Small intestine (tissue), 7 donors: ENCODE results near the gene DMGDH. TPM values are rescaled to one million over a fixed set of nuclear protein-coding genes. Genes with fewer than 3 reads are reported as not detected.
A peak's percentile ranks its signal among the peaks of the same experiment; 100 is the strongest.

Source experiments
- DNase-seq, 2 donors: peaks; one replicate each; pipeline versions ENCODE4 v3.0.0 to v3.0.0-alpha.2; 2013
- FAIRE-seq: peaks from 2 replicates; lab custom pipeline; 2012; peaks lifted over from hg19 to GRCh38; lab: Jason Lieb, UNC
- H3K27ac ChIP-seq, 3 donors: one replicate each; pipeline ENCODE4 v1.5.1; 2013; ENCODE audit warnings: low read length in 2 of 3, mild to moderate bottlenecking in 2 of 3, control low read depth in 1 of 3, inconsistent platforms in 1 of 3, low read depth in 1 of 3, moderate library complexity in 1 of 3
- H3K27me3 ChIP-seq, 3 donors: one replicate each; pipeline ENCODE4 v1.6.1; 2013; ENCODE audit warnings: low read length in 3 of 3, inconsistent platforms in 1 of 3; ENCODE audit not compliant: control insufficient read depth in 3 of 3, insufficient read depth in 3 of 3
- H3K36me3 ChIP-seq, 3 donors: one replicate each; pipeline ENCODE4 v1.6.1; 2013; ENCODE audit warnings: low read length in 3 of 3, inconsistent platforms in 1 of 3, low read depth in 1 of 3, mild to moderate bottlenecking in 1 of 3, moderate library complexity in 1 of 3; ENCODE audit not compliant: control insufficient read depth in 3 of 3, insufficient read depth in 2 of 3
- H3K4me1 ChIP-seq, 3 donors: one replicate each; pipeline ENCODE4 v1.6.1; 2013; ENCODE audit warnings: low read length in 2 of 3, inconsistent platforms in 1 of 3, low read depth in 1 of 3, mild to moderate bottlenecking in 1 of 3, moderate library complexity in 1 of 3; ENCODE audit not compliant: control insufficient read depth in 3 of 3, insufficient read depth in 2 of 3
- H3K4me3 ChIP-seq, 3 donors: one replicate each; pipeline ENCODE4 v1.5.1; 2013; ENCODE audit warnings: low read length in 3 of 3, control low read depth in 1 of 3, inconsistent platforms in 1 of 3, low read depth in 1 of 3, mild to moderate bottlenecking in 1 of 3, moderate library complexity in 1 of 3
- H3K9me3 ChIP-seq, 2 donors: one replicate each; pipeline ENCODE4 v1.6.1; 2013; ENCODE audit warnings: low read depth in 1 of 2, low read length in 1 of 2; ENCODE audit not compliant: control insufficient read depth in 2 of 2, insufficient read depth in 1 of 2
- WGBS, 3 donors: extraction: QIAGEN DNeasy Blood & Tissue Kit; methylation state at CpG; one replicate each; pipeline ENCODE4 v1.1.7; 2013; 5-methylcytosine and 5-hydroxymethylcytosine counted together
- polyA plus RNA-seq, 4 donors: library from polyadenylated mRNA; stranded (reverse) in 3 of 4; unstranded in 1 of 4; fragments of 200-250 nt in 3 of 4; fragments of 120-200 nt in 1 of 4; gene quantifications; one replicate each; pipeline versions ENCODE4 v1.2.1 to v1.2.3, GENCODE V29; 2013
- donor health status: healthy with polysubstance abuse.
- donor health status: control.
- donor health status: control.
- donor health status: Bipolar disorder and iron deficiency.
- donor health status: healthy.

DMGDH gene
- polyA plus RNA-seq, 4 donors: 0.24 to 1.9 TPM; not detected in 2

DNA sequence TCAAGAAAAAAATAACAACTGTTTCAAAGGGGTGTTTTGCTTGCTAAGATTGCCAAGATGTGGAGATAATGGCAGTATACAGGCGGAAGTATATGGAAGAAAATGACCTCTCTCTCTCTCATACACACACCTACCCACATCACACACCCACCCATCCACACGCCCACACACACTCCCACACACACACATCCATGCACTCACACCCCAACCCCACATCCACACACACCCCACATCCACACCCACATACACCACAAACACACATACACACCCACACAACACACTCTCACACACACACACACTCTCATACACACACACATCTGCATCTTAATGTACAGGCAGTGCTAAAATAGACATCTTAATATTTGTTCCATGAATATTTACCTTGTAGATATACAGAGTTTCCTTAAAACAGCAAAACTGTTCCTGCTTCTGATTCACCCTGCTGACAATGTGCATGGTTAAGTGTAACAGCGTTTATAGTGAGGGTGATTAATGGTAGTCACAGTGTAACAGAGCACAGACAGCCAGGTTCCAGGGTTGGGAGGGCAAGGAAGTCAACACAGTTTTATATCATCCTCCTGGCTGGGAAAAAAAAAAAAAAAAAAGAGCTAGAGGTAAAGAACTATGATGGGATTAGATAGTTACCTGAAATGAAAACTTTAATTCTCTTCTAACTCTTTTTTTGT, 8.3 kb upstream of the DMGDH start:
- 39 to 50% (median 47%) methylated on average over 3 of the region's 3 CpGs for whole genome bisulfite sequencing, 3 donors

GRCh38 chr5:79076819-79077218, 7.3 kb upstream of the DMGDH start:
- WGBS, 3 donors: 79 to 83% (median 82%) methylated on average over 4 of the region's 4 CpGs
- DNase-seq: no peak
- Histone ChIP-seq H3K9me3 (peaks cover 0 to 8% of the 10 kb centered on the region in 2 donors), H3K36me3 (no peaks in the 10 kb centered on the region), H3K4me1 (no peaks in the 10 kb centered on the region), H3K27me3 (no peaks in the 10 kb centered on the region), H3K4me3 (no peak overlapping the region), H3K27ac (no peak overlapping the region)
- FAIRE-seq: no peak

More for the DNA sequence above, 8.3 kb upstream of the DMGDH start:
- Histone ChIP-seq H3K4me1 (no peaks in the 10 kb centered on the region), H3K4me3 (no peak overlapping the region), H3K27me3 (no peaks in the 10 kb centered on the region), H3K9me3 (peaks cover 0 to 8% of the 10 kb centered on the region in 2 donors), H3K36me3 (no peaks in the 10 kb centered on the region), H3K27ac (no peak overlapping the region)
- no peak for FAIRE-seq
- no peak for DNase-seq

DNA sequence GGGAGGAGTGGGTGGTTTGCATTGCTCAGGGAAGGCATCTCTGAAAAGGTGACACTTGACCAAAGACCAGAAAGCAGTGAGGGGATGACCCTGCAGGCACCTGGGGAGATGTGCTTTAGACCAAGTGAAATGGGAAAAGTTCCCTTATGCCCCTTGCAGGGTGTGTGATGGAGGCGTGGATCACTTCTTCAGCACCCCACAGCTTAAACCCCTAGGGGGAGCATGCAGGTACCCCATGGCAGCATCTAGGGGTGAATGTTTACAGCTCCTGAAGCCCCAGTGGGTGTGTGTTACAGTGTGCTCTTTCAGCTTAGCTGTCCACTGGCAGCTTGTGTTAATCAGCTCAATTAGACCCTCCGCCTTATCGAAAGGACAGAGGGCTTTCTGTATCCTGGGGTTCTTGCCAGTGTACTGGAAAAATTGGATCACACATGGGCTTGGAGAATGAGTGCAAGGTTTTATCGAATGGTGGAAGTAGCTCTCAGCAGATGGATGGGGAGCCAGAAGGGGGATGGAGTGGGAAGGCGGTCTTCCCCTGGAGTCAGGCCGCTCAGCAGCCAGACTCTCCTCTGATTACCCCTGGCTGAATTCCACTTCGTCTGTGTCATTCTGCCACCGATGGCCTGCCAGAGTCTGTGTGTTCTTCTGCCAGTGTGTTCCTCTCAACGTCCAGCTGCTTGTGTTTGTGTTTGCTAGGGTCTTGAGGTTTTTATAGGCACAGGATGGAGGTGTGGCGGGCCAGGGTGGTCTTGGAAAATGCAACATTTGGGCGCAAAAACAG, 6.4 kb upstream of the DMGDH start:
- Histone ChIP-seq H3K27ac (no peak overlapping the region), H3K4me3 (no peak overlapping the region), H3K36me3 (no peaks in the 10 kb centered on the region), H3K9me3 (peaks cover 0 to 6% of the 10 kb centered on the region in 2 donors), H3K4me1 (no peaks in the 10 kb centered on the region), H3K27me3 (no peaks in the 10 kb centered on the region)
- 79 to 83% (median 82%) methylated on average over 11 of the region's 11 CpGs for WGBS, 3 donors
- DNase-seq (no peak), FAIRE-seq (no peak)

- no peak for FAIRE-seq
- Histone ChIP-seq H3K9me3 (peaks cover 0 to 6% of the 10 kb centered on the region in 2 donors), H3K27ac (no peak overlapping the region), H3K4me3 (no peak overlapping the region), H3K4me1 (peaks cover 0 to 8% (median 0%) of the 10 kb centered on the region in 3 donors), H3K36me3 (no peaks in the 10 kb centered on the region), H3K27me3 (peaks cover 0 to 7% (median 0%) of the 10 kb centered on the region in 3 donors)
- 75 to 79% (median 78%) methylated on average over 6 of the region's 6 CpGs for whole genome bisulfite sequencing, 3 donors
- DNase-seq: no peak
Observed at GRCh38 chr5:79074641-79075040, 5.2 kb upstream of the DMGDH start.

DNA sequence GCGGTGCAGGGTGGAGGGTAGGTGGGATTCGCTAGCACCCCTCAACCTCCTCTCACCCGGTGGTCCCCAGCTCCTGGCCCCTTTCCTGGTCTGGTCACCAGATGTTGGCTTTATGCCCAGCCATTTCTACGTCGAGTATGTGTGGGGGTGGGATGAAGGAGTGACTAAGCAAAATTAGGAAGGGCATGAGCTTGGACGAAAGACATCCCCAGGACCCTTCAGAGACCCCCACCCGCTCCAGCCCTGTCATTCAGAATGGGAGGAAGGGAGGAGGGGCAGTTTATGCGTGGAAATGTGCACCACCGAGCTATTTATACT, 835 bp upstream of the DMGDH start:
- Histone ChIP-seq H3K27me3 (peaks cover 0 to 8% (median 0%) of the 10 kb centered on the region in 3 donors), H3K9me3 (peaks cover 0 to 6% of the 10 kb centered on the region in 2 donors), H3K4me3 (no peak overlapping the region), H3K36me3 (no peaks in the 10 kb centered on the region), H3K4me1 (peaks cover 0 to 8% (median 0%) of the 10 kb centered on the region in 3 donors), H3K27ac (no peak overlapping the region)
- WGBS, 3 donors: 44 to 64% (median 58%) methylated on average over 9 of the region's 9 CpGs
- FAIRE-seq (no peak), DNase-seq (peak in 1 of 2 donors; percentile 8)

DNA sequence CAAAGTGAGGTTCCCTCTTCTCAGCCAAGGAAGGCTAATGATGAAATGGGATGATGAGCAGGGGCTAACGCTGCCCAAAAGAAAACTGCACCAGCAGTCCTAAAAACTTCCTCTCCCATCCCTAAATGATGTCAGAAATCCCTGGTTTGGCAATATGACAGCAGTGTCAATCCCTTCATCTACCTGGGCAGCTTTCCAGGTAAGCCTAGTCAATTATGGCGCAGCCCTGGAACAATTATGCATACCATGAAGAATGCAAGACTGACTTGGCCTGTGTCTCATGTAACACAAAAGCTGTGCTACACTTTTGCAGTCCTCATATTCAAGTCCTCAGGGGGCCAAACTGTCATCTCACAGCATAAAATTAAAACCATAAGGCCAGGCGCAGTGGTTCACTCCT, 7.0 kb downstream of the DMGDH start:
- no peaks in the 10 kb centered on the region for H3K4me1 ChIP-seq
- H3K9me3 ChIP-seq: no peaks in the 10 kb centered on the region
- no peak overlapping the region for H3K4me3 ChIP-seq
- H3K36me3 ChIP-seq: no peaks in the 10 kb centered on the region
- no peaks in the 10 kb centered on the region for H3K27me3 ChIP-seq
- no peak overlapping the region for H3K27ac ChIP-seq
- WGBS, 3 donors: 83 to 92% (median 85%) methylated on average over 3 of the region's 3 CpGs
- no peak for FAIRE-seq
- no peak for DNase-seq

DNA sequence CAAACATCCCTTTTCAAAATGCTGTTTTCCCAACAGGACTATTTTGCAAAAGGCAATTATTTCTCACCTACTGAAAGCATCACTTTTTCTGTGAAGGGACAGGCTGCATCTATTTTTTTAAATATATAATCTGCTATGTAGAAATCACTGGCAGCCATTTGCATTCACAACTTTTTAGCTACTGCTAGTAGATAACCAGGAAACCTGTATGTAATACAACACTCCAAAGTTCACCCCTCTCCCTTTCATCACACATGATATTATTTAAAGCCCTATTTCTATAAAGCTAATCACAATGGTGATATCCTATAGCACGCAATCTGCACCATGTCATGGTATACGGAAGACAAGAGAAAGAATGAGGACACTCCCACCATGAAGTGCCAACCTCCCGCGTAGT, 9.8 kb downstream of the DMGDH start:
- H3K9me3 ChIP-seq: no peaks in the 10 kb centered on the region
- H3K27ac ChIP-seq: no peak overlapping the region
- H3K4me1 ChIP-seq: no peaks in the 10 kb centered on the region
- FAIRE-seq (no peak), DNase-seq (peak in 1 of 2 donors; percentile 16)
- no peaks in the 10 kb centered on the region for H3K36me3 ChIP-seq
- 52 to 83% (median 66%) methylated on average over 4 of the region's 4 CpGs for WGBS, 3 donors
- no peak overlapping the region for H3K4me3 ChIP-seq
- H3K27me3 ChIP-seq: peaks cover 0 to 2% (median 0%) of the 10 kb centered on the region in 3 donors

DNA sequence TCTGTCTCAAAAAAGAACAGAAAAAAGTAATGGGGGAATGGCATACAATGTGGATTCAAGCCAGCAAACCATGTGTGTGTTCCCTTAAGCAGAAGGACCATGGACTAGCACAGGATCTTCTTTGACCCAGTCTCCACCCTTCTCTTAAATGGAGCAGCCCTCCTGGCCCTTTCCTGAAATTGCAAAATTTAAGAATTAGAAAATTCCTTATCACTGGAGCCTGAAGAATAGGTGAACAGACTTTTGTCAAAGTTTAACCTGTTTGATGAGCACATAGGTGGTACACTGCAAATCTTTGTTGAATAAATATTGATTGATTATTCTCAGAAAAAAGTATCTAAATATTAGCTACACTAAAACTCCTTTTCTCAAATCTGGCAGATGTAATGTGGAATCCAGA, 12.6 kb downstream of the DMGDH start:
- DNase-seq: no peak
- Histone ChIP-seq H3K36me3 (no peaks in the 10 kb centered on the region), H3K4me1 (no peaks in the 10 kb centered on the region), H3K4me3 (no peak overlapping the region), H3K27me3 (peaks cover 0 to 3% (median 2%) of the 10 kb centered on the region in 3 donors), H3K9me3 (peaks cover 0 to 2% of the 10 kb centered on the region in 2 donors), H3K27ac (no peak overlapping the region)
- no peak for FAIRE-seq
